Gastrocnemius medialis (tissue), 4 donors: ENCODE data around the gene GPRC5A.

Source experiments
- POLR2A ChIP-seq, 2 donors: fragments of 450-650 bp; IDR thresholded peaks; one replicate each; pipeline ENCODE4 v1.6.1; 2017; ENCODE audit warnings: antibody characterized with exemption in 2 of 2, mild to moderate bottlenecking in 2 of 2, moderate library complexity in 2 of 2
- TF ChIP-seq, protein P1 (sequence below), 5 experiments: fragments of 450-650 bp in 3 of 5; fragments of 200-600 bp in 2 of 5; sonication (generic) in 2 of 5; IDR thresholded peaks in 4 of 5; conservative IDR thresholded peaks in 1 of 5; 1 replicate in 4 of 5; 2 replicates in 1 of 5; pipeline ENCODE4 v1.5.1; 2016 to 2019; ENCODE audit warnings: antibody characterized with exemption in 5 of 5, mild to moderate bottlenecking in 3 of 5, moderate library complexity in 3 of 5

DNA sequence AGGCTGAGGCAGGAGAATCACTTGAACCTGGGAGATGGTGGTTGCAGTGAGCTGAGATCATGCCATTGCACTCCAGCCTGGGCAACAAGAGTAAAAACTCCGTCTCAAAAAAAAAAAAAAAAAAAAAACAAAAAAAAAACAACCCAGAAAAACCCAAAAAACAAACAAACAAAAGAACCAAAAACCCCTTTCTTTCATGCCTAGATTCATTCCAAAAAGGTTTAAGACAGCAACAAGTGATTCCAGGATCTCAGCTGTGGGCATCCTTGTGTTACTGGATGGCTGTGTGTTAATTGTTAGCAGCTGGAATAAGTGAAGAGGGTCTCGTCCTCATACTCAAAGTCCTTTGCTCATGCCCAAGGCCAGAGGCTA, 9.4 kb downstream of the GPRC5A start:
- TF ChIP-seq, protein P1, sequence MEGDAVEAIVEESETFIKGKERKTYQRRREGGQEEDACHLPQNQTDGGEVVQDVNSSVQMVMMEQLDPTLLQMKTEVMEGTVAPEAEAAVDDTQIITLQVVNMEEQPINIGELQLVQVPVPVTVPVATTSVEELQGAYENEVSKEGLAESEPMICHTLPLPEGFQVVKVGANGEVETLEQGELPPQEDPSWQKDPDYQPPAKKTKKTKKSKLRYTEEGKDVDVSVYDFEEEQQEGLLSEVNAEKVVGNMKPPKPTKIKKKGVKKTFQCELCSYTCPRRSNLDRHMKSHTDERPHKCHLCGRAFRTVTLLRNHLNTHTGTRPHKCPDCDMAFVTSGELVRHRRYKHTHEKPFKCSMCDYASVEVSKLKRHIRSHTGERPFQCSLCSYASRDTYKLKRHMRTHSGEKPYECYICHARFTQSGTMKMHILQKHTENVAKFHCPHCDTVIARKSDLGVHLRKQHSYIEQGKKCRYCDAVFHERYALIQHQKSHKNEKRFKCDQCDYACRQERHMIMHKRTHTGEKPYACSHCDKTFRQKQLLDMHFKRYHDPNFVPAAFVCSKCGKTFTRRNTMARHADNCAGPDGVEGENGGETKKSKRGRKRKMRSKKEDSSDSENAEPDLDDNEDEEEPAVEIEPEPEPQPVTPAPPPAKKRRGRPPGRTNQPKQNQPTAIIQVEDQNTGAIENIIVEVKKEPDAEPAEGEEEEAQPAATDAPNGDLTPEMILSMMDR (IDR thresholded peaks at IDR 0.05 in 4 of 5, conservative IDR thresholded peaks at IDR 0.05 in 1 of 5), result no peak
- no peak for TF ChIP-seq POLR2A (IDR thresholded peaks at IDR 0.05)
